ENCODE results near the gene RAMACL. TPM values are rescaled to one million over a fixed set of nuclear protein-coding genes. Genes with fewer than 3 reads are reported as not detected.

The RAMACL gene
- total RNA-seq, 1 experiment from 2014 or later, result 0.15 TPM

- BruUV-seq (replicated peaks), result no TSS peak
- Histone ChIP-seq H3K36me3 (ENCODE audit: control insufficient read depth in 1 of 2, insufficient read depth in 2 of 2, low read length in 2 of 2) (no peaks in the 10 kb centered on the region), H2AFZ (ENCODE audit: low read depth, low read length, poor library complexity, severe bottlenecking) (no peak overlapping the region), H3K4me1 (ENCODE audit: control insufficient read depth in 1 of 2, insufficient read depth in 2 of 2, low read length in 2 of 2) (no peaks in the 10 kb centered on the region), H3K27me3 (ENCODE audit: insufficient read depth, low read length) (no peaks in the 10 kb centered on the region), H4K20me1 (ENCODE audit: insufficient read depth) (no peaks in the 10 kb centered on the region), H3K4me3 (replicated peaks in 1 of 2; ENCODE audit: low read depth in 1 of 2, low read length in 2 of 2) (no peak overlapping the region), H3K4me2 (ENCODE audit: low read length) (no peak overlapping the region), H3K9ac (ENCODE audit: low read length) (no peak overlapping the region), H3K9me3 (ENCODE audit: control insufficient read depth in 1 of 2, insufficient read depth in 1 of 2, low read depth in 1 of 2, low read length in 2 of 2) (no peaks in the 10 kb centered on the region), H3K9me2 (ENCODE audit: insufficient read depth) (no peaks in the 10 kb centered on the region), H3K79me2 (ENCODE audit: insufficient read depth, low read length) (no peaks in the 10 kb centered on the region), H3K27ac (ENCODE audit: low read depth, low read length) (no peak overlapping the region)
- POLR2A ChIA-PET, result no interaction called here
- RAD21 ChIA-PET (ENCODE audit: low non-redundant PET in 1 of 2, low total read pairs in 2 of 2, uncharacterized antibody in 2 of 2, unreplicated experiment in 2 of 2), result no interaction called here
- DNase-seq (ENCODE audit: low read depth, low spot score) (no peak), ATAC-seq (no peak)
- intact Hi-C loops (cut with micrococcal nuclease), result no loop called here
- CTCF ChIA-PET, result no interaction called here
- no peak for TF ChIP-seq RAD21 (IDR thresholded peaks at IDR 0.05; ENCODE audit: low read depth)
- no peak for TF ChIP-seq EGR1 (IDR thresholded peaks at IDR 0.05; ENCODE audit: low read depth)
- TF ChIP-seq CTCF (IDR thresholded peaks at IDR 0.05 in 2 of 3, conservative IDR thresholded peaks at IDR 0.05 in 1 of 3; ENCODE audit: borderline replicate concordance in 1 of 3, insufficient read depth in 1 of 3, low read depth in 2 of 3, low read length in 2 of 3), result no peak
- TF ChIP-seq EZH2phosphoT487 (IDR thresholded peaks at IDR 0.05; ENCODE audit: borderline replicate concordance), result no peak
- no peak for TF ChIP-seq TCF7L2 (IDR thresholded peaks at IDR 0.05; ENCODE audit: borderline replicate concordance, extremely low read depth, insufficient read depth, insufficient read length)
- no peak for TF ChIP-seq ZBTB33 (IDR thresholded peaks at IDR 0.05; ENCODE audit: extremely low read depth, insufficient replicate concordance, low read length)
- TF ChIP-seq SRF (IDR thresholded peaks at IDR 0.05; ENCODE audit: low read depth), result no peak
- TF ChIP-seq REST (IDR thresholded peaks at IDR 0.05; ENCODE audit: low read depth), result no peak
- TF ChIP-seq POLR2AphosphoS5 (IDR thresholded peaks at IDR 0.05; ENCODE audit: low read depth, low read length), result no peak
- no peak for TF ChIP-seq YY1 (IDR thresholded peaks at IDR 0.05; ENCODE audit: extremely low read depth, insufficient replicate concordance, low read depth, low read length)
- no peak for TF ChIP-seq FOSL1 (IDR thresholded peaks at IDR 0.05; ENCODE audit: low read depth)
- no peak for TF ChIP-seq POLR2A (IDR thresholded peaks at IDR 0.05; ENCODE audit: borderline replicate concordance, extremely low read depth, insufficient read depth, insufficient read length)
- TF ChIP-seq ZNF274 (IDR thresholded peaks at IDR 0.05; ENCODE audit: low read depth, low read length), result no peak
- TF ChIP-seq CBX3 (IDR thresholded peaks at IDR 0.05; ENCODE audit: low read depth), result no peak
- TF ChIP-seq ZFX (IDR thresholded peaks at IDR 0.05), result no peak
- TF ChIP-seq ELF1 (IDR thresholded peaks at IDR 0.05; ENCODE audit: borderline replicate concordance, low read depth), result no peak
- TF ChIP-seq JUND (IDR thresholded peaks at IDR 0.05), result no peak
- no peak for TF ChIP-seq MAX (IDR thresholded peaks at IDR 0.05)
Observed at GRCh38 chr6:166598441-166599138, 12.1 kb upstream of the RAMACL start.

All from HCT116 (cell line).